DND-41 (cell line): ENCODE results near the gene ATP2B3.

Experiments used
- EZH2 ChIP-seq: IDR thresholded peaks from 3 replicates; pipeline ENCODE4 v1.6.1; 2012; ENCODE audit warnings: borderline replicate concordance, low read depth, mild to moderate bottlenecking, moderate library complexity, low read length, inconsistent platforms; ENCODE audit not compliant: severe bottlenecking
- TF ChIP-seq, protein P1 (sequence below): IDR thresholded peaks from 2 replicates; pipeline ENCODE4 v1.5.1; 2012; ENCODE audit warnings: borderline replicate concordance, low read length, moderate library complexity, mild to moderate bottlenecking; ENCODE audit not compliant: poor library complexity, severe bottlenecking; ENCODE audit errors: extremely low read depth

DNA sequence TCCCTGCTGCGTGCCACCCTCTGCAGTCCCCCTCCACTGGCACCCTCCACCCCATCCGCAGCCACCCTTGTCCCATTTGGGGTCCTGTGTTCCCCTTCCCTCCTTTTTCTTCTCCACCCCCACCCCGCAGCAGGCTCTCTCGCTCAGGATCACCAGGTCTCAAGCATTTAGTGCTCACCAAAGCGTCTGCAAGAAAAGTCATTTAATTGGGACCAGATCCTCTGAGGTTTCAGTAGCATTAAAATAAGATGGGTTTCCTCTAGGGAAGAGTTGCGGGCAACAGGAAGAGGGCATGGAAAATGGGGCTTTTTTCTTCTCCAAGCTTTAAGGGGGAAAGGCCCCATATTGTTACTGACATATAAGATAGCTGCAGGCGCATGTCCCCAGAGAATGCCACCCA lies 42.2 kb upstream of the ATP2B3 start:
- TF ChIP-seq, protein P1, sequence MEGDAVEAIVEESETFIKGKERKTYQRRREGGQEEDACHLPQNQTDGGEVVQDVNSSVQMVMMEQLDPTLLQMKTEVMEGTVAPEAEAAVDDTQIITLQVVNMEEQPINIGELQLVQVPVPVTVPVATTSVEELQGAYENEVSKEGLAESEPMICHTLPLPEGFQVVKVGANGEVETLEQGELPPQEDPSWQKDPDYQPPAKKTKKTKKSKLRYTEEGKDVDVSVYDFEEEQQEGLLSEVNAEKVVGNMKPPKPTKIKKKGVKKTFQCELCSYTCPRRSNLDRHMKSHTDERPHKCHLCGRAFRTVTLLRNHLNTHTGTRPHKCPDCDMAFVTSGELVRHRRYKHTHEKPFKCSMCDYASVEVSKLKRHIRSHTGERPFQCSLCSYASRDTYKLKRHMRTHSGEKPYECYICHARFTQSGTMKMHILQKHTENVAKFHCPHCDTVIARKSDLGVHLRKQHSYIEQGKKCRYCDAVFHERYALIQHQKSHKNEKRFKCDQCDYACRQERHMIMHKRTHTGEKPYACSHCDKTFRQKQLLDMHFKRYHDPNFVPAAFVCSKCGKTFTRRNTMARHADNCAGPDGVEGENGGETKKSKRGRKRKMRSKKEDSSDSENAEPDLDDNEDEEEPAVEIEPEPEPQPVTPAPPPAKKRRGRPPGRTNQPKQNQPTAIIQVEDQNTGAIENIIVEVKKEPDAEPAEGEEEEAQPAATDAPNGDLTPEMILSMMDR = no peak
- TF ChIP-seq EZH2 = no peak
